Iris pigment epithelial cell (primary cell): ENCODE data around the gene CDH13.
A peak's percentile ranks its signal among the peaks of the same experiment; 100 is the strongest.

Experiments used
- DNase-seq: peaks from one replicate; pipeline ENCODE4 v3.0.0-alpha.2; 2011; ENCODE audit warnings: low read depth

CDH13 gene

DNA sequence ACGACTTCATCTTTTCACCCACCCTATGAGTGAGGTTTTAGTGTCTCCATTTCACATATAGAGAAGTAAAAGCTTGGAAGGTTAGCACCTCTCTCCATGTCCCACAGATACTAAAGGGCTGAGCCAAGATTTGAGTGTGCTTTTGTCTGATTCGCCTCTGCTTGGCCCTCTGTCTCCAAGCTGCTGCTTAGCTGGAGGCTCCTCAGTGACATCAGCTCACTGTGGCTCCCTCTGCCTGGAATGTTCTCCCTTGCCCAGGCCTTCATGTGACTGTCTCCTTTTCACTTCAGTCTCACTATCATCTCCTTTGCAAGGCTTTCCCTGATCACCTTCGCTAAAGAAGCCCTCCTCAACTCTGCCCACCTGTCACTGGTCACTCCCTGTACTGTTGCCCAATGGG is 1096.5 kb downstream of the CDH13 start:
- DNase-seq, result no peak

GRCh38 chr16:83723901-83724300 is 1097.1 kb downstream of the CDH13 start:
- no peak for DNase-seq

DNA sequence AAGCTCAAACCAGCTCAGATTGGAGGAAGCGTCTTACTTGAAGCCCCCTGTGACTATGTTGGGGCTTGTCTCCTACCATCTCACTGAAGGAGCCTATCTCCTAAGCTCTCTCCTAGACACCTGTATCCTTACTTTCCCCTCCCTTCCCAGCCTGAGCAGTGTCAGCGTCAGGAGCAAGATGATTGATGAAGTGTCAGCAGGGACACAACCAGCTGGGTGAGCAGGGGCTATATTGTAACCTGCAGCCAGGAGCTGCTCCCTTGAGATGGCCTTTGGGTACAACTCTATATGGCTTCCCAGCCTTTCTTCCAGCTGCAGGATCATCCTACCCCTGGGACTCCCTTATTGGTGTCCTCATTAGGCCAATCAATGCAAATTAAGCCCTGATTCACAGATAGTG is 1097.8 kb downstream of the CDH13 start:
- DNase-seq, result no peak

GRCh38 chr16:83725313-83725712 is 1098.5 kb downstream of the CDH13 start:
- DNase-seq, result no peak

DNA sequence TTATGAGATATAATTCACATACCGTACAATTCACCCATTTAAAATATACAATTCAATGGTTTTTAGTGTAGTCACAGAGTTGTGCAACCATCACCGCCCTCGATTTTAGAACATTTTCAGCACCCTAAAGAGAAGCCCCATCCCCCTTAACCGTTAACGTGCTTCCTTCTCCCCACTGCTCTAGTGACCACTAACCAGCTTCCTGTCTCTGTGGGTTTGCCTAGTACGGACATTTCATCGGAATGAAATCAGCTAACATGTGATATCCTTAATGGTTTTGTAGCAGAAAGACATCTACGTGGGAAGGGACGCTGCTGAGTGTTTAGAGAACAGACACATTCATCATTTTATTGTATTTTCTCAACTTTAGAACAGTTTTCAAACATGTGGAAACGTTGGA is 1100.2 kb downstream of the CDH13 start:
- peak; percentile 28 for DNase-seq

DNA sequence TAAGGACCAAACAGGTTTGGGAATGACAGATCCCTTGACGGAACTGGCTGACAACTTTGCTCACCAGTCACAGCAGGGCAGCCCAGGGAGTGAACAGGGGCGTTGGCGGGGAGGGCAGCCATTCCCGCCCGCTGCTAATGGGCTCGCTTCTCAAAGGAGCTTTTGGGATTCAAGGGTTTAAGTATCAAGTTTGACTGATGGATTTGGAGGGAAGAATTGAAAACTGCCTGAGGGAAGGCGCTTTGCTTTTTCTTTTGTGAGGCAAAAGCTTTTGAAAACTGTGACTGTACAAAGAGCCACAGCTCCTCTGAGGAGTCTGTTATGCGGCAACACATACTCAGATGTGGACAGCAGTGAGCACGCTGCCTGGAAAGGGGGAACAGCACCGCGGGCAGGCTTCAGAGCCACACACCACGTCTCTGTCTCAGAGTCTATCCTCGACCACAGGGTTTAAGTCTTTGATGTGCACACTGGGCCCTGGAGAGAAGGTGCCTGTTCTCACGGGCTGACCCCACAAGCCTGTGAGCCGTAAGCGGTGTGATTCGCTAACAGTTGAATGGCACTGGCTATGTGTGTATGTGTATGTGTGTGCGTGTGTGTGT is 1101.1 kb downstream of the CDH13 start:
- DNase-seq, result no peak

DNA sequence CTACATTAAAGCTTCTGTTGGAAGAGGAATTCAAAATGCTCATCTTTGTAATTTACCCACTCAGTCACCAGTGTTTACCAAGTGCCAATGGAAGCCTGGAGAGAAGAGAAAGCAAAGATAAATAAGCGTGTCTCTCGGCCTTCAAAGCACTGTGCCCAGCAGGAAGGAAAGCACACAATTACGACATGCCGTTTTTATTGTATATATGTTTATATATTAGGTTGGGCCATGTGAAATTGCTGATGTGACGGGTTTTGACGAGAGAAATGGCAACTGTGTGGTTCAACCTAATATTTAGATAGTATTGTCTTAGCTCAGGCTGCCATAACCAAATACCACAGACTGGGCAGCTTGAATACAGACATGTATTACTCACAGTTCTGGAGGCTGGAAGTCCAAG is 1101.7 kb downstream of the CDH13 start:
- no peak for DNase-seq

- no peak for DNase-seq
Measured at GRCh38 chr16:83730812-83731211, 1104.0 kb downstream of the CDH13 start.

GRCh38 chr16:83732536-83732935 is 1105.8 kb downstream of the CDH13 start:
- DNase-seq, result no peak

- peak; percentile 16 for DNase-seq
Measured at GRCh38 chr16:83733301-83733700, 1106.5 kb downstream of the CDH13 start.

GRCh38 chr16:83734136-83734535 is 1107.4 kb downstream of the CDH13 start:
- no peak for DNase-seq

- no peak for DNase-seq
Measured at GRCh38 chr16:83737729-83738354, 1111.1 kb downstream of the CDH13 start.

DNA sequence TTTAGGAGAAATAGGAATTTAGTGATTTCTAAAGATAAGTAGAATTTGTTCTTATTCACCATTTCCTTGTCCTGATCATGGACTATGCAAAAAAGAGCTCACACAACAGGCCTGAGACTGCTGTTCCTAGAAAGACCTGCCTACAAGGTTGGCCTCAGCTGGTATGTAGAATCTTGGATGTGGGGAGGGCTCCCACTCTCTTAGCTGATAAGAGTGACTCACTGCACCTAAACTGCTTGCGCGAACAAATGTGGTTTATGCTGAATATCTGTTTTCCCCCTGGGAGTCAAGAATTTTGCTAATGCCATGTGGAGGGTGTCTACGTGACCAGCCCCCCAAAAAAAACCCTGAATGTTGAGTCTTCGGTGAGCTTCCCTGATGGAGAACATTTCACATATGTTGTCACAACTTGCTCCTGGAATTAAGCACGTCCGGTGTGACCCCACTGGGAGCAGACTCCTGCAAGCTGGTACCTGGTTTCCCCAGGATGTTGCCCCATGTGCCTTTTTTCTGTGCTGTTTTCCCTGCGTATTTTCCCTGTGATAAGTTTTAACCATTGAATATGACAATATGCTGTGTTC is 1112.2 kb downstream of the CDH13 start:
- DNase-seq, result peak; percentile 36

- DNase-seq, result no peak
Measured at GRCh38 chr16:83742124-83742899, 1115.5 kb downstream of the CDH13 start.

- DNase-seq, result no peak
Measured at GRCh38 chr16:83743241-83743640, 1116.5 kb downstream of the CDH13 start.

- DNase-seq, result no peak
Measured at GRCh38 chr16:83743720-83744119, 1117.0 kb downstream of the CDH13 start.

- DNase-seq, result peak; percentile 4
Measured at GRCh38 chr16:83744441-83744981, 1117.7 kb downstream of the CDH13 start.

GRCh38 chr16:83746611-83747010 is 1119.8 kb downstream of the CDH13 start:
- no peak for DNase-seq

DNA sequence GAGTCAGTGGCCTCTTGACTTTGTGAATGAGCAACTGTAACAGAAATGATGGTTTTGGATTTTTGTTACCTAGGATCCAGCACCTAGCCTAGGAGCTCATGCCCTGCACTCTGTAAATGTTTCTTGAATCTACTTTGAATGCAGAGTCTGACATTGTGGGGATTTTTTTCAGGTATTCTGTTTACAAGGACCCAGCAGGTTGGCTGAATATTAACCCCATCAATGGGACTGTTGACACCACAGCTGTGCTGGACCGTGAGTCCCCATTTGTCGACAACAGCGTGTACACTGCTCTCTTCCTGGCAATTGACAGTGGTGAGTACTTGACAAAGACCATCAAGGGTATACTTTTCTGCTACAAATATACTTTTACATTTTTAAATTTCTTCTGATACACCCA is 1121.2 kb downstream of the CDH13 start:
- no peak for DNase-seq

GRCh38 chr16:83755391-83755790 is 1128.6 kb downstream of the CDH13 start:
- DNase-seq, result no peak

DNA sequence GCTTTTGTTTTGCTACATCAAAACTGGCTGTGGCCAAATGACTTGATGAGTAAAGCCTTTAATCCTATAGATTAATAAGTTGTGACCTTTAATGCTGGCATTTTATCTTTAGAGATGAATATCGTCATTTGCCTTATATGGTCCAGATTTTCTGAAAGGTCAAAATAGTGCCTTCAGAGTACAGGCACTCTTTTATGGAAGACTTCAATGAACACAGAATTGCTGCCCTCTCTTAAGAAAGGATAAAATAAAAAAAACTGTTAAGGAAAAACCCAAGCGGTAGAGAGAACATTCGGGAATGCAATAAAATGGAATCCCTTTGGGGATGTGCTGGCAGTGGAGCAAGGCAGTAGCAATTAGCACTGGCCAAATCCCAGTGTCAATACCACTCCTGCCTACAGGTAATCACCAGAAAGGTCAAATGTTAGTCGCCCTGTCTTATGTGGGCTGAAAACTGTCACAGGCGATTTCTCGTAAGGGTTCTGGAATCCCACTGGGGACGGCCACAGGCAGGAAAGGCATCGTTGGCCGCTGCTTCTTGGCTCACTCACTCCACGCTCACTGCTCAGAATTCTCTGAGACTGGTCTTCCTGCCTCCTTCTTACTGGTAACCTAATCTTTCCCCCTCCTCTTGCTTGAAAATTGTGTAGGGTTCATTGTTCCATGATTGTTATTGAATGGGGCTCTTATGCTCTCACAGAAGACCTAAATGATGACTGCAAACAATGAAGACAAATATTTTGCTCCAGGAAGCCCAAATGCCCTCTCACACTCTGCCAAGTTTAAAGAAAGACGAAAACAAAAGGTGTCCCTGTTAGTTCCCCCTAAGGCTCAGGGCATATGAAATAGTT is 1135.6 kb downstream of the CDH13 start:
- DNase-seq, result no peak

GRCh38 chr16:83762992-83763358 is 1136.2 kb downstream of the CDH13 start:
- DNase-seq, result no peak
